Measurements from ENCODE around the gene PCSK6.

PCSK6 gene

GRCh38 chr15:101327147-101327740 is 162.3 kb downstream of the PCSK6 start:
- Histone ChIP-seq H3K27ac (ENCODE audit: low read length) (no peak overlapping the region), H3K9me3 (ENCODE audit: insufficient read depth, low read depth, low read length) (no peaks in the 10 kb centered on the region), H3K27me3 (ENCODE audit: insufficient read depth, low read length) (peaks cover 13% of the 10 kb centered on the region), H3K4me3 (ENCODE audit: low read length) (no peak overlapping the region), H3K9ac (ENCODE audit: low read depth, low read length) (no peak overlapping the region), H3K36me3 (ENCODE audit: insufficient read depth, low read depth, low read length) (no peaks in the 10 kb centered on the region), H3K4me1 (ENCODE audit: insufficient read depth, low read length) (no peaks in the 10 kb centered on the region)

GRCh38 chr15:101326462-101327146 is 162.9 kb downstream of the PCSK6 start:
- Histone ChIP-seq H3K4me1 (ENCODE audit: insufficient read depth, low read length) (no peaks in the 10 kb centered on the region), H3K36me3 (ENCODE audit: insufficient read depth, low read depth, low read length) (no peaks in the 10 kb centered on the region), H3K27ac (ENCODE audit: low read length) (no peak overlapping the region), H3K9ac (ENCODE audit: low read depth, low read length) (no peak overlapping the region), H3K27me3 (ENCODE audit: insufficient read depth, low read length) (peaks cover 7% of the 10 kb centered on the region), H3K4me3 (ENCODE audit: low read length) (no peak overlapping the region), H3K9me3 (ENCODE audit: insufficient read depth, low read depth, low read length) (no peaks in the 10 kb centered on the region)

- Histone ChIP-seq H3K9me3 (ENCODE audit: insufficient read depth, low read depth, low read length) (no peaks in the 10 kb centered on the region), H3K4me3 (ENCODE audit: low read length) (no peak overlapping the region), H3K36me3 (ENCODE audit: insufficient read depth, low read depth, low read length) (no peaks in the 10 kb centered on the region), H3K27ac (ENCODE audit: low read length) (no peak overlapping the region), H3K4me1 (ENCODE audit: insufficient read depth, low read length) (no peaks in the 10 kb centered on the region), H3K9ac (ENCODE audit: low read depth, low read length) (no peak overlapping the region), H3K27me3 (ENCODE audit: insufficient read depth, low read length) (peaks cover 4% of the 10 kb centered on the region)
Measured at GRCh38 chr15:101326026-101326315, 163.5 kb downstream of the PCSK6 start.

- H3K9me3 ChIP-seq (ENCODE audit: insufficient read depth, low read depth, low read length): no peaks in the 10 kb centered on the region
- H3K9ac ChIP-seq (ENCODE audit: low read depth, low read length): no peak overlapping the region
- peaks cover 4% of the 10 kb centered on the region for H3K27me3 ChIP-seq (ENCODE audit: insufficient read depth, low read length)
- no peak overlapping the region for H3K4me3 ChIP-seq (ENCODE audit: low read length)
- H3K36me3 ChIP-seq (ENCODE audit: insufficient read depth, low read depth, low read length): no peaks in the 10 kb centered on the region
- no peaks in the 10 kb centered on the region for H3K4me1 ChIP-seq (ENCODE audit: insufficient read depth, low read length)
- H3K27ac ChIP-seq (ENCODE audit: low read length): no peak overlapping the region
Measured at GRCh38 chr15:101325263-101326025, 164.1 kb downstream of the PCSK6 start.

GRCh38 chr15:101324524-101325177 is 164.9 kb downstream of the PCSK6 start:
- no peaks in the 10 kb centered on the region for H3K36me3 ChIP-seq (ENCODE audit: insufficient read depth, low read depth, low read length)
- H3K27ac ChIP-seq (ENCODE audit: low read length): no peak overlapping the region
- H3K4me3 ChIP-seq (ENCODE audit: low read length): no peak overlapping the region
- H3K4me1 ChIP-seq (ENCODE audit: insufficient read depth, low read length): no peaks in the 10 kb centered on the region
- H3K9ac ChIP-seq (ENCODE audit: low read depth, low read length): no peak overlapping the region
- peaks cover 4% of the 10 kb centered on the region for H3K27me3 ChIP-seq (ENCODE audit: insufficient read depth, low read length)
- no peaks in the 10 kb centered on the region for H3K9me3 ChIP-seq (ENCODE audit: insufficient read depth, low read depth, low read length)

- Histone ChIP-seq H3K27me3 (ENCODE audit: insufficient read depth, low read length) (peaks cover 4% of the 10 kb centered on the region), H3K9me3 (ENCODE audit: insufficient read depth, low read depth, low read length) (no peaks in the 10 kb centered on the region), H3K36me3 (ENCODE audit: insufficient read depth, low read depth, low read length) (no peaks in the 10 kb centered on the region), H3K9ac (ENCODE audit: low read depth, low read length) (no peak overlapping the region), H3K27ac (ENCODE audit: low read length) (no peak overlapping the region), H3K4me3 (ENCODE audit: low read length) (no peak overlapping the region), H3K4me1 (ENCODE audit: insufficient read depth, low read length) (no peaks in the 10 kb centered on the region)
Measured at GRCh38 chr15:101323793-101324523, 165.5 kb downstream of the PCSK6 start.

GRCh38 chr15:101322854-101323477 is 166.5 kb downstream of the PCSK6 start:
- no peak overlapping the region for H3K9ac ChIP-seq (ENCODE audit: low read depth, low read length)
- H3K4me3 ChIP-seq (ENCODE audit: low read length): no peak overlapping the region
- peaks cover 4% of the 10 kb centered on the region; the same call in 1 of the 2 replicates for H3K27me3 ChIP-seq (ENCODE audit: insufficient read depth, low read length)
- H3K27ac ChIP-seq (ENCODE audit: low read length): no peak overlapping the region
- no peaks in the 10 kb centered on the region for H3K36me3 ChIP-seq (ENCODE audit: insufficient read depth, low read depth, low read length)
- H3K9me3 ChIP-seq (ENCODE audit: insufficient read depth, low read depth, low read length): no peaks in the 10 kb centered on the region
- H3K4me1 ChIP-seq (ENCODE audit: insufficient read depth, low read length): no peaks in the 10 kb centered on the region

GRCh38 chr15:101322016-101322695 is 167.4 kb downstream of the PCSK6 start:
- no peak overlapping the region for H3K4me3 ChIP-seq (ENCODE audit: low read length)
- H3K27ac ChIP-seq (ENCODE audit: low read length): no peak overlapping the region
- no peaks in the 10 kb centered on the region for H3K4me1 ChIP-seq (ENCODE audit: insufficient read depth, low read length)
- no peaks in the 10 kb centered on the region for H3K36me3 ChIP-seq (ENCODE audit: insufficient read depth, low read depth, low read length)
- no peak overlapping the region for H3K9ac ChIP-seq (ENCODE audit: low read depth, low read length)
- H3K27me3 ChIP-seq (ENCODE audit: insufficient read depth, low read length): peaks cover 4% of the 10 kb centered on the region; the same call in 1 of the 2 replicates
- no peaks in the 10 kb centered on the region for H3K9me3 ChIP-seq (ENCODE audit: insufficient read depth, low read depth, low read length)

- Histone ChIP-seq H3K36me3 (ENCODE audit: insufficient read depth, low read depth, low read length) (no peaks in the 10 kb centered on the region), H3K27ac (ENCODE audit: low read length) (no peak overlapping the region), H3K4me3 (ENCODE audit: low read length) (no peak overlapping the region), H3K27me3 (ENCODE audit: insufficient read depth, low read length) (peaks cover 4% of the 10 kb centered on the region; the same call in 1 of the 2 replicates), H3K4me1 (ENCODE audit: insufficient read depth, low read length) (no peaks in the 10 kb centered on the region), H3K9ac (ENCODE audit: low read depth, low read length) (no peak overlapping the region), H3K9me3 (ENCODE audit: insufficient read depth, low read depth, low read length) (no peaks in the 10 kb centered on the region)
Measured at GRCh38 chr15:101320501-101321052, 168.9 kb downstream of the PCSK6 start.

- H3K27me3 ChIP-seq (ENCODE audit: insufficient read depth, low read length): peaks cover 4% of the 10 kb centered on the region; the same call in 1 of the 2 replicates
- H3K36me3 ChIP-seq (ENCODE audit: insufficient read depth, low read depth, low read length): no peaks in the 10 kb centered on the region
- no peaks in the 10 kb centered on the region for H3K4me1 ChIP-seq (ENCODE audit: insufficient read depth, low read length)
- H3K9me3 ChIP-seq (ENCODE audit: insufficient read depth, low read depth, low read length): no peaks in the 10 kb centered on the region
- no peak overlapping the region for H3K27ac ChIP-seq (ENCODE audit: low read length)
- no peak overlapping the region for H3K9ac ChIP-seq (ENCODE audit: low read depth, low read length)
- no peak overlapping the region for H3K4me3 ChIP-seq (ENCODE audit: low read length)
Measured at GRCh38 chr15:101318839-101319238, 170.7 kb downstream of the PCSK6 start.
